GM23338 (cell line): ENCODE measurements around the gene ST6GALNAC3. TPM values are rescaled to one million over a fixed set of nuclear protein-coding genes. Genes with fewer than 3 reads are reported as not detected.

Experiments used
- ATAC-seq: fragments of 200-7000 bp; cut with Tn5 transposase; 3 replicates; pipeline ENCODE4 v1.9.1; 2020
- DNase-seq: peaks from one replicate; pipeline ENCODE4 v3.0.0-alpha.2; 2015; ENCODE audit warnings: low spot score
- H2AFZ ChIP-seq: fragments of 200-600 bp; sonication (generic); 2 replicates; pipeline ENCODE4 v1.8.0; 2016; ENCODE audit warnings: antibody characterized with exemption, mild to moderate bottlenecking, moderate library complexity
- H3F3A ChIP-seq: fragments of 200-600 bp; sonication (generic); replicated peaks from 2 replicates; pipeline ENCODE4 v1.8.0; 2017; ENCODE audit warnings: antibody characterized with exemption, mixed run types, low read depth
- H3K27ac ChIP-seq: fragments of 200-600 bp; sonication (generic); 2 replicates; pipeline ENCODE4 v1.6.1; 2016; ENCODE audit warnings: low read depth
- H3K27me3 ChIP-seq: fragments of 200-600 bp; sonication (generic); 2 replicates; pipeline ENCODE4 v1.8.0; 2016; ENCODE audit warnings: mild to moderate bottlenecking, mixed run types, moderate library complexity; ENCODE audit not compliant: insufficient read depth
- H3K36me3 ChIP-seq: fragments of 200-600 bp; sonication (generic); 2 replicates; pipeline ENCODE4 v1.8.0; 2016; ENCODE audit warnings: mild to moderate bottlenecking; ENCODE audit not compliant: insufficient read depth
- H3K4me1 ChIP-seq: fragments of 200-600 bp; sonication (generic); 2 replicates; pipeline ENCODE4 v1.8.0; 2016; ENCODE audit warnings: mild to moderate bottlenecking, moderate library complexity; ENCODE audit not compliant: insufficient read depth
- H3K4me2 ChIP-seq: fragments of 200-600 bp; sonication (generic); 2 replicates; pipeline ENCODE4 v1.7.1; 2017; ENCODE audit warnings: mixed run types
- H3K4me3 ChIP-seq: fragments of 200-600 bp; sonication (generic); 2 replicates; pipeline ENCODE4 v1.6.1; 2016; ENCODE audit warnings: mixed run types
- H3K79me2 ChIP-seq: fragments of 200-600 bp; sonication (generic); replicated peaks from 2 replicates; pipeline ENCODE4 v1.8.0; 2017; ENCODE audit warnings: mild to moderate bottlenecking; ENCODE audit not compliant: insufficient read depth
- H3K9me2 ChIP-seq: fragments of 200-600 bp; sonication (generic); 2 replicates; pipeline ENCODE4 v1.8.0; 2017; ENCODE audit not compliant: insufficient read depth
- H4K20me1 ChIP-seq: fragments of 200-600 bp; sonication (generic); replicated peaks from 2 replicates; pipeline ENCODE4 v1.8.0; 2017; ENCODE audit warnings: mild to moderate bottlenecking; ENCODE audit not compliant: insufficient read depth
- H3K27ac Mint-ChIP-seq: 2 replicates; pipeline ENCODE4 v1.8.0; 2020; ENCODE audit warnings: inconsistent platforms, mild to moderate bottlenecking, moderate library complexity, mixed read lengths
- H3K27me3 Mint-ChIP-seq: 3 replicates; pipeline ENCODE4 v1.8.0; 2022; ENCODE audit warnings: low read depth, mild to moderate bottlenecking, moderate library complexity, mixed read lengths, inconsistent platforms; ENCODE audit not compliant: insufficient read depth, poor library complexity
- H3K36me3 Mint-ChIP-seq: 3 replicates; pipeline ENCODE4 v1.8.0; 2021; ENCODE audit warnings: low read depth, mild to moderate bottlenecking, inconsistent platforms, moderate library complexity, mixed read lengths
- H3K4me1 Mint-ChIP-seq: 3 replicates; pipeline ENCODE4 v1.8.0; 2020; ENCODE audit warnings: mild to moderate bottlenecking, inconsistent platforms, mixed read lengths
- H3K4me3 Mint-ChIP-seq: 3 replicates; pipeline ENCODE4 v1.8.0; 2021; ENCODE audit warnings: moderate library complexity, mild to moderate bottlenecking, inconsistent platforms, mixed read lengths
- H3K9me3 Mint-ChIP-seq: 3 replicates; pipeline ENCODE4 v1.8.0; 2020; ENCODE audit warnings: moderate library complexity, mild to moderate bottlenecking, inconsistent platforms, mixed read lengths
- CREB1 ChIP-seq: fragments of 250-450 bp; sonication (Bioruptor Pico); IDR thresholded peaks from 2 replicates; pipeline ENCODE4 v1.5.0; 2020; ENCODE audit warnings: low read depth, mild to moderate bottlenecking, moderate library complexity
- CTCF ChIP-seq, 2 experiments: fragments of 200-600 bp in 1 of 2; sonication (generic) in 1 of 2; conservative IDR thresholded peaks; 2 replicates each; pipeline versions ENCODE4 v1.5.1 to v1.6.1; 2016 to 2017; ENCODE audit warnings: antibody characterized with exemption in 2 of 2, low read depth in 2 of 2, mild to moderate bottlenecking in 2 of 2, moderate library complexity in 1 of 2
- ETS1 ChIP-seq: IDR thresholded peaks from 2 replicates; pipeline ENCODE4 v1.6.1; 2016; ENCODE audit warnings: antibody characterized with exemption
- EZH2phosphoT487 ChIP-seq: fragments of 200-600 bp; sonication (generic); IDR thresholded peaks from one replicate; pipeline ENCODE4 v1.8.1; 2018; ENCODE audit warnings: antibody characterized with exemption; ENCODE audit not compliant: unreplicated experiment
- JUNB ChIP-seq: IDR thresholded peaks from one replicate; pipeline ENCODE4 v1.6.1; 2016; ENCODE audit warnings: antibody characterized with exemption; ENCODE audit not compliant: unreplicated experiment
- NANOG ChIP-seq: IDR thresholded peaks from 2 replicates; pipeline ENCODE4 v1.6.1; 2016; ENCODE audit warnings: antibody characterized with exemption, borderline replicate concordance
- POLR2AphosphoS5 ChIP-seq: IDR thresholded peaks from 2 replicates; pipeline ENCODE4 v1.6.1; 2016; ENCODE audit warnings: antibody characterized with exemption, low read depth
- REST ChIP-seq: IDR thresholded peaks from one replicate; pipeline ENCODE4 v1.6.1; 2018; ENCODE audit warnings: antibody characterized with exemption; ENCODE audit not compliant: unreplicated experiment
- STAT1 ChIP-seq: IDR thresholded peaks from one replicate; pipeline ENCODE4 v1.6.1; 2016; ENCODE audit warnings: antibody characterized with exemption; ENCODE audit not compliant: unreplicated experiment
- ZNF114 ChIP-seq: fragments of 250-450 bp; sonication (Bioruptor Pico); IDR thresholded peaks from 2 replicates; pipeline ENCODE4 v1.5.0; 2020; ENCODE audit warnings: mild to moderate bottlenecking, moderate library complexity
- ZNF331 ChIP-seq: fragments of 250-450 bp; sonication (Bioruptor Pico); IDR thresholded peaks from 2 replicates; pipeline ENCODE4 v1.5.0; 2020; ENCODE audit warnings: low read depth, mild to moderate bottlenecking, moderate library complexity
- ZNF462 ChIP-seq: fragments of 250-450 bp; sonication (Bioruptor Pico); IDR thresholded peaks from 2 replicates; pipeline ENCODE4 v1.5.0; 2020; ENCODE audit warnings: mild to moderate bottlenecking, moderate library complexity
- polyA plus RNA-seq: library from polyadenylated mRNA; unstranded; fragments of >200 nt; fragmentation: Nextera tagmentation; extraction: Ambion mirVana; gene quantifications from 2 replicates; pipeline ENCODE4 v1.2.1, GENCODE V29; 2016
- total RNA-seq: library from RNA; depleted of rRNA; stranded (reverse); fragments of >200 nt; shearing (Covaris generic); gene quantifications from 2 replicates; pipeline ENCODE4 v1.2.3, GENCODE V29; 2014

Gene ST6GALNAC3
- total and polyA plus RNA-seq, 2 experiments from 2014 or later, result 4.7 to 11.6 TPM

- TF ChIP-seq ZNF114 (CRISPR knock-in tag) (no peak), ETS1 (no peak), CTCF (conservative IDR thresholded peaks at IDR 0.05; ENCODE audit: low read depth in 2 of 2) (no peak), JUNB (no peak), CREB1 (CRISPR knock-in tag) (no peak)
Observed at GRCh38 chr1:76082062-76082461, 7.5 kb downstream of the ST6GALNAC3 start (continued).

GRCh38 chr1:76083189-76083588 lies 8.6 kb downstream of the ST6GALNAC3 start:
- Histone ChIP-seq H3K79me2 (peaks cover 87% of the 10 kb centered on the region), H3K4me3 (no peak overlapping the region), H3K4me2 (no peak overlapping the region), H3K36me3 (no peaks in the 10 kb centered on the region), H2AFZ (no peak overlapping the region), H3K4me1 (peaks cover 29% of the 10 kb centered on the region), H3F3A (no peaks in the 10 kb centered on the region), H3K9me2 (no peaks in the 10 kb centered on the region), H3K27ac (no peak overlapping the region), H4K20me1 (no peaks in the 10 kb centered on the region; the same call in 1 of the 2 replicates), H3K27me3 (no peaks in the 10 kb centered on the region)
- no peaks in the 10 kb centered on the region for H3K9me3 Mint-ChIP-seq
- no peak overlapping the region; the same call in 1 of the 2 replicates for H3K27ac Mint-ChIP-seq
- H3K27me3 Mint-ChIP-seq, result no peaks in the 10 kb centered on the region
- H3K36me3 Mint-ChIP-seq, result no peaks in the 10 kb centered on the region
- H3K4me3 Mint-ChIP-seq, result no peak overlapping the region
- ATAC-seq, result no peak
- peaks cover 63% of the 10 kb centered on the region for H3K4me1 Mint-ChIP-seq
- DNase-seq, result no peak
- TF ChIP-seq ETS1 (no peak), STAT1 (no peak), ZNF462 (no peak), CREB1 (CRISPR knock-in tag) (no peak), ZNF331 (CRISPR knock-in tag) (no peak), NANOG (no peak), ZNF114 (CRISPR knock-in tag) (no peak), EZH2phosphoT487 (no peak), POLR2AphosphoS5 (no peak), REST (no peak)
